GM19351 (cell line): ENCODE results near the gene PASK.
"Not testable (repeated sequence)": the region's sequence is repeated elsewhere in the genome, so short reads cannot be mapped to it uniquely, and the experiment has no call there.

Experiments used
- ATAC-seq: cut with Tn5 transposase; IDR thresholded peaks from one replicate; pipeline ENCODE4 v1.9.1; 2021; ENCODE audit warnings: mild to moderate bottlenecking, moderate library complexity; ENCODE audit not compliant: unreplicated experiment

The PASK gene

GRCh38 chr2:241109210-241110088 is 39.8 kb downstream of the PASK start:
- no peak for ATAC-seq

GRCh38 chr2:241108271-241109209 is 40.7 kb downstream of the PASK start:
- no peak for ATAC-seq

GRCh38 chr2:241107031-241107783 is 42.1 kb downstream of the PASK start:
- no peak for ATAC-seq

- no peak for ATAC-seq
Measured at GRCh38 chr2:241105641-241106040, 43.6 kb downstream of the PASK start.

GRCh38 chr2:241104611-241105010 is 44.7 kb downstream of the PASK start:
- ATAC-seq: not testable (repeated sequence)

GRCh38 chr2:241103176-241103595 is 46.1 kb downstream of the PASK start:
- no peak for ATAC-seq

- ATAC-seq: peak; percentile 86
Measured at GRCh38 chr2:241102239-241102803, 47.0 kb downstream of the PASK start, which contains the start of gene MTERF4. MTERF4 (minus strand) TSS chr2:241102287; CDS start chr2:241102273, 14 bp downstream.

GRCh38 chr2:241099246-241099645 is 50.0 kb downstream of the PASK start:
- ATAC-seq: no peak

- ATAC-seq: peak; percentile 57
Measured at GRCh38 chr2:241096979-241097378, 52.3 kb downstream of the PASK start.

- ATAC-seq: no peak
Measured at GRCh38 chr2:241095594-241096290, 53.5 kb downstream of the PASK start.

- no peak for ATAC-seq
Measured at GRCh38 chr2:241094924-241095420, 54.3 kb downstream of the PASK start.

GRCh38 chr2:241094172-241094571 is 55.1 kb downstream of the PASK start:
- no peak for ATAC-seq

- not testable (repeated sequence) for ATAC-seq
Measured at GRCh38 chr2:241093133-241093781, 56.0 kb downstream of the PASK start.

- ATAC-seq: no peak
Measured at GRCh38 chr2:241092677-241093076, 56.6 kb downstream of the PASK start.

GRCh38 chr2:241091734-241092445 is 57.4 kb downstream of the PASK start:
- no peak for ATAC-seq

GRCh38 chr2:241091201-241091600 is 58.1 kb downstream of the PASK start:
- ATAC-seq: no peak

- ATAC-seq: no peak
Measured at GRCh38 chr2:241088791-241089732, 60.2 kb downstream of the PASK start.
